Measurements from ENCODE around the gene PPP1R11.

- TF ChIP-seq POLR2AphosphoS5 (IDR thresholded peaks at IDR 0.05; ENCODE audit: low read depth, low read length), result no peak
- TF ChIP-seq, protein P1, sequence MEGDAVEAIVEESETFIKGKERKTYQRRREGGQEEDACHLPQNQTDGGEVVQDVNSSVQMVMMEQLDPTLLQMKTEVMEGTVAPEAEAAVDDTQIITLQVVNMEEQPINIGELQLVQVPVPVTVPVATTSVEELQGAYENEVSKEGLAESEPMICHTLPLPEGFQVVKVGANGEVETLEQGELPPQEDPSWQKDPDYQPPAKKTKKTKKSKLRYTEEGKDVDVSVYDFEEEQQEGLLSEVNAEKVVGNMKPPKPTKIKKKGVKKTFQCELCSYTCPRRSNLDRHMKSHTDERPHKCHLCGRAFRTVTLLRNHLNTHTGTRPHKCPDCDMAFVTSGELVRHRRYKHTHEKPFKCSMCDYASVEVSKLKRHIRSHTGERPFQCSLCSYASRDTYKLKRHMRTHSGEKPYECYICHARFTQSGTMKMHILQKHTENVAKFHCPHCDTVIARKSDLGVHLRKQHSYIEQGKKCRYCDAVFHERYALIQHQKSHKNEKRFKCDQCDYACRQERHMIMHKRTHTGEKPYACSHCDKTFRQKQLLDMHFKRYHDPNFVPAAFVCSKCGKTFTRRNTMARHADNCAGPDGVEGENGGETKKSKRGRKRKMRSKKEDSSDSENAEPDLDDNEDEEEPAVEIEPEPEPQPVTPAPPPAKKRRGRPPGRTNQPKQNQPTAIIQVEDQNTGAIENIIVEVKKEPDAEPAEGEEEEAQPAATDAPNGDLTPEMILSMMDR (IDR thresholded peaks at IDR 0.05), result no peak
- no peak for TF ChIP-seq TCF7L2 (IDR thresholded peaks at IDR 0.05; ENCODE audit: low read depth, low read length)
- TF ChIP-seq SIN3A (IDR thresholded peaks at IDR 0.05; ENCODE audit: borderline replicate concordance, insufficient read depth, low read depth, low read length), result no peak
- TF ChIP-seq, protein P2, sequence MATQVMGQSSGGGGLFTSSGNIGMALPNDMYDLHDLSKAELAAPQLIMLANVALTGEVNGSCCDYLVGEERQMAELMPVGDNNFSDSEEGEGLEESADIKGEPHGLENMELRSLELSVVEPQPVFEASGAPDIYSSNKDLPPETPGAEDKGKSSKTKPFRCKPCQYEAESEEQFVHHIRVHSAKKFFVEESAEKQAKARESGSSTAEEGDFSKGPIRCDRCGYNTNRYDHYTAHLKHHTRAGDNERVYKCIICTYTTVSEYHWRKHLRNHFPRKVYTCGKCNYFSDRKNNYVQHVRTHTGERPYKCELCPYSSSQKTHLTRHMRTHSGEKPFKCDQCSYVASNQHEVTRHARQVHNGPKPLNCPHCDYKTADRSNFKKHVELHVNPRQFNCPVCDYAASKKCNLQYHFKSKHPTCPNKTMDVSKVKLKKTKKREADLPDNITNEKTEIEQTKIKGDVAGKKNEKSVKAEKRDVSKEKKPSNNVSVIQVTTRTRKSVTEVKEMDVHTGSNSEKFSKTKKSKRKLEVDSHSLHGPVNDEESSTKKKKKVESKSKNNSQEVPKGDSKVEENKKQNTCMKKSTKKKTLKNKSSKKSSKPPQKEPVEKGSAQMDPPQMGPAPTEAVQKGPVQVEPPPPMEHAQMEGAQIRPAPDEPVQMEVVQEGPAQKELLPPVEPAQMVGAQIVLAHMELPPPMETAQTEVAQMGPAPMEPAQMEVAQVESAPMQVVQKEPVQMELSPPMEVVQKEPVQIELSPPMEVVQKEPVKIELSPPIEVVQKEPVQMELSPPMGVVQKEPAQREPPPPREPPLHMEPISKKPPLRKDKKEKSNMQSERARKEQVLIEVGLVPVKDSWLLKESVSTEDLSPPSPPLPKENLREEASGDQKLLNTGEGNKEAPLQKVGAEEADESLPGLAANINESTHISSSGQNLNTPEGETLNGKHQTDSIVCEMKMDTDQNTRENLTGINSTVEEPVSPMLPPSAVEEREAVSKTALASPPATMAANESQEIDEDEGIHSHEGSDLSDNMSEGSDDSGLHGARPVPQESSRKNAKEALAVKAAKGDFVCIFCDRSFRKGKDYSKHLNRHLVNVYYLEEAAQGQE (IDR thresholded peaks at IDR 0.05; ENCODE audit: insufficient read depth in 1 of 2, low read depth in 2 of 2, low read length in 1 of 2), result no peak
Measured at GRCh38 chr6:30042476-30042875, 24.5 kb upstream of the PPP1R11 start.
